ENCODE results near the gene ARAP3. TPM values are rescaled to one million over a fixed set of nuclear protein-coding genes. Genes with fewer than 3 reads are reported as not detected.
A peak's percentile ranks its signal among the peaks of the same experiment; 100 is the strongest.

The ARAP3 gene
- total and polyA plus RNA-seq, 9 of the 15 experiments (the other 6 are each of a cell fraction or from before 2014, with no cell fraction given) = 0.83 to 25.7 (median 6.4) TPM

DNA sequence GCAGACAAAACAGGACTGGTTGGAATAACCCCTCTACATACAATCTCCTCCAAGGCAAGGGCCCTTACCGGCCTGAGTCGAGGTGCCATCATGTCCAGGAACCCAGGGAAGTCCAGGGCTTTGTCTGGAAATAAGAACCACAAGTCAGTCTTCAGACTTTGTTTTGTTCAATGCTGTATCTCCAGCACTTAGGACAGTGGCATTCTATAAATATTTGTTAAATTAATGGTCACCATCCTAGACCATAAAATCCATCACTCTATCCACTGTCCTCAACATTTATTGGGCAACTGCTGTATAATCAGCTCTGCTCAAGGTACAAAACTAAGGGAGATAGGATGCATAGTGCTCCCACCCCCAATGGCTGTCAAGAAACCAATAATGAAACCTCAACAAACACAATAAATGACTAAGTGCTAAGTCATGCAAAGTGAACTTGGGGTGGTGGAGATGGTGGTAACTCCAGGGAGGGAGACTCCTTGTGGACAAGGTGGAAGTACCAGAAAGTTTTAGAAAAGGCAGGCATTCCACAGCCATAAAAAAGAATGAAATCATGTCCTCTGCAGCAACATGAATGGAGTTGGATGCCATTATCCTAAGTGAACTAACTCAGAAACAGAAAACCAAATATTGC is 40.3 kb downstream of the ARAP3 start (continued):
- no peak for TF ChIP-seq KDM5B (IDR thresholded peaks at IDR 0.05; ENCODE audit: insufficient replicate concordance, low read depth, low read length)
- no peak for TF ChIP-seq NR1H2 (CRISPR knock-in tag; IDR thresholded peaks at IDR 0.05)
- TF ChIP-seq U2AF1 (optimal IDR thresholded peaks at IDR 0.05; ENCODE audit: low read depth, low read length) = no peak
- no peak for TF ChIP-seq ETS2 (tag; IDR thresholded peaks at IDR 0.05; ENCODE audit: borderline replicate concordance, poor library complexity, severe bottlenecking)
- TF ChIP-seq E2F3 (CRISPR knock-in tag; IDR thresholded peaks at IDR 0.05) = no peak
- TF ChIP-seq, protein P1, sequence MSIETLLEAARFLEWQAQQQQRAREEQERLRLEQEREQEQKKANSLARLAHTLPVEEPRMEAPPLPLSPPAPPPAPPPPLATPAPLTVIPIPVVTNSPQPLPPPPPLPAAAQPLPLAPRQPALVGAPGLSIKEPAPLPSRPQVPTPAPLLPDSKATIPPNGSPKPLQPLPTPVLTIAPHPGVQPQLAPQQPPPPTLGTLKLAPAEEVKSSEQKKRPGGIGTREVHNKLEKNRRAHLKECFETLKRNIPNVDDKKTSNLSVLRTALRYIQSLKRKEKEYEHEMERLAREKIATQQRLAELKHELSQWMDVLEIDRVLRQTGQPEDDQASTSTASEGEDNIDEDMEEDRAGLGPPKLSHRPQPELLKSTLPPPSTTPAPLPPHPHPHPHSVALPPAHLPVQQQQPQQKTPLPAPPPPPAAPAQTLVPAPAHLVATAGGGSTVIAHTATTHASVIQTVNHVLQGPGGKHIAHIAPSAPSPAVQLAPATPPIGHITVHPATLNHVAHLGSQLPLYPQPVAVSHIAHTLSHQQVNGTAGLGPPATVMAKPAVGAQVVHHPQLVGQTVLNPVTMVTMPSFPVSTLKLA (conservative IDR thresholded peaks at IDR 0.05) = no peak
- no peak for TF ChIP-seq ZC3H4 (CRISPR knock-in tag; IDR thresholded peaks at IDR 0.05; ENCODE audit: borderline replicate concordance)
- TF ChIP-seq NFATC3 (IDR thresholded peaks at IDR 0.05) = no peak
- no peak for TF ChIP-seq ZNF384 (IDR thresholded peaks at IDR 0.05; ENCODE audit: low read depth, low read length)
- TF ChIP-seq KAT8 (IDR thresholded peaks at IDR 0.05; ENCODE audit: low read depth) = no peak
- TF ChIP-seq, protein P2, sequence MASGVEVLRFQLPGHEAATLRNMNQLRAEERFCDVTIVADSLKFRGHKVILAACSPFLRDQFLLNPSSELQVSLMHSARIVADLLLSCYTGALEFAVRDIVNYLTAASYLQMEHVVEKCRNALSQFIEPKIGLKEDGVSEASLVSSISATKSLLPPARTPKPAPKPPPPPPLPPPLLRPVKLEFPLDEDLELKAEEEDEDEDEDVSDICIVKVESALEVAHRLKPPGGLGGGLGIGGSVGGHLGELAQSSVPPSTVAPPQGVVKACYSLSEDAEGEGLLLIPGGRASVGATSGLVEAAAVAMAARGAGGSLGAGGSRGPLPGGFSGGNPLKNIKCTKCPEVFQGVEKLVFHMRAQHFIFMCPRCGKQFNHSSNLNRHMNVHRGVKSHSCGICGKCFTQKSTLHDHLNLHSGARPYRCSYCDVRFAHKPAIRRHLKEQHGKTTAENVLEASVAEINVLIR (CRISPR knock-in tag; IDR thresholded peaks at IDR 0.05) = no peak
- no peak for TF ChIP-seq RBFOX2 (IDR thresholded peaks at IDR 0.05; ENCODE audit: low read depth, low read length)
- TF ChIP-seq HCFC1 (IDR thresholded peaks at IDR 0.05; ENCODE audit: low read depth, low read length) = no peak
- TF ChIP-seq ZNF76 (CRISPR knock-in tag; IDR thresholded peaks at IDR 0.05; ENCODE audit: borderline replicate concordance) = no peak
- TF ChIP-seq ATF1 (CRISPR knock-in tag; IDR thresholded peaks at IDR 0.05) = no peak
- no peak for TF ChIP-seq ATF1 (tag; IDR thresholded peaks at IDR 0.05)
- no peak for TF ChIP-seq U2AF2 (optimal IDR thresholded peaks at IDR 0.05; ENCODE audit: low read depth, low read length)
- TF ChIP-seq SAFB (IDR thresholded peaks at IDR 0.05; ENCODE audit: borderline replicate concordance, low read depth, low read length) = no peak
- peak; percentile 96 for TF ChIP-seq MAFG (tag; conservative IDR thresholded peaks at IDR 0.05)
- TF ChIP-seq ZSCAN29 (IDR thresholded peaks at IDR 0.05) = no peak
- TF ChIP-seq TBL1XR1 (IDR thresholded peaks at IDR 0.05; ENCODE audit: low read length in 2 of 2) = no peak
- no peak for TF ChIP-seq STAG1 (CRISPR knock-in tag; IDR thresholded peaks at IDR 0.05; ENCODE audit: borderline replicate concordance)
- TF ChIP-seq HMGN3 (IDR thresholded peaks at IDR 0.05; ENCODE audit: borderline replicate concordance, extremely low read depth, insufficient read length, low read depth, low read length) = no peak
- no peak for TF ChIP-seq KAT7 (CRISPR knock-in tag; IDR thresholded peaks at IDR 0.05; ENCODE audit: borderline replicate concordance)
- TF ChIP-seq TCF3 (CRISPR knock-in tag; IDR thresholded peaks at IDR 0.05) = peak; percentile 18; the same call in 1 of the 2 replicates
- TF ChIP-seq, protein P3, sequence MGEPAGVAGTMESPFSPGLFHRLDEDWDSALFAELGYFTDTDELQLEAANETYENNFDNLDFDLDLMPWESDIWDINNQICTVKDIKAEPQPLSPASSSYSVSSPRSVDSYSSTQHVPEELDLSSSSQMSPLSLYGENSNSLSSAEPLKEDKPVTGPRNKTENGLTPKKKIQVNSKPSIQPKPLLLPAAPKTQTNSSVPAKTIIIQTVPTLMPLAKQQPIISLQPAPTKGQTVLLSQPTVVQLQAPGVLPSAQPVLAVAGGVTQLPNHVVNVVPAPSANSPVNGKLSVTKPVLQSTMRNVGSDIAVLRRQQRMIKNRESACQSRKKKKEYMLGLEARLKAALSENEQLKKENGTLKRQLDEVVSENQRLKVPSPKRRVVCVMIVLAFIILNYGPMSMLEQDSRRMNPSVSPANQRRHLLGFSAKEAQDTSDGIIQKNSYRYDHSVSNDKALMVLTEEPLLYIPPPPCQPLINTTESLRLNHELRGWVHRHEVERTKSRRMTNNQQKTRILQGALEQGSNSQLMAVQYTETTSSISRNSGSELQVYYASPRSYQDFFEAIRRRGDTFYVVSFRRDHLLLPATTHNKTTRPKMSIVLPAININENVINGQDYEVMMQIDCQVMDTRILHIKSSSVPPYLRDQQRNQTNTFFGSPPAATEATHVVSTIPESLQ (CRISPR knock-in tag; IDR thresholded peaks at IDR 0.05) = no peak
- TF ChIP-seq TARDBP (IDR thresholded peaks at IDR 0.05) = no peak

Measured in K562 (cell line).